Tibial nerve (tissue), 4 donors: Measurements from ENCODE around the gene PARD3B. TPM values are rescaled to one million over a fixed set of nuclear protein-coding genes. Genes with fewer than 3 reads are reported as not detected.

Experiments used
- DNase-seq, 2 donors: peaks; one replicate each; pipeline ENCODE4 v3.0.0-alpha.2; 2019; ENCODE audit warnings: low spot score in 2 of 2
- H3K27ac ChIP-seq, 4 donors: fragments of 200-600 bp; sonication (generic) in 3 of 4; one replicate each; pipeline ENCODE4 v1.5.1; 2017 to 2019; ENCODE audit warnings: mild to moderate bottlenecking in 1 of 4
- H3K27me3 ChIP-seq, 2 donors: fragments of 200-600 bp; sonication (generic) in 1 of 2; one replicate each; pipeline versions ENCODE4 v1.5.1 to v1.6.0; 2017 to 2019
- H3K36me3 ChIP-seq, 3 donors: fragments of 200-600 bp; sonication (generic); one replicate each; pipeline ENCODE4 v1.5.1; 2018 to 2019
- H3K4me1 ChIP-seq, 4 donors: fragments of 200-600 bp; sonication (generic) in 3 of 4; one replicate each; pipeline ENCODE4 v1.5.1; 2017 to 2019
- H3K4me3 ChIP-seq, 4 donors: fragments of 200-600 bp; sonication (generic) in 3 of 4; one replicate each; pipeline ENCODE4 v1.5.1; 2017 to 2019; ENCODE audit warnings: mild to moderate bottlenecking in 1 of 4, moderate library complexity in 1 of 4
- H3K9me3 ChIP-seq, 4 donors: fragments of 200-600 bp; sonication (generic) in 3 of 4; one replicate each; pipeline ENCODE4 v1.5.1; 2017 to 2019
- EP300 ChIP-seq, 2 donors: sonication (generic); formaldehyde crosslinking; IDR thresholded peaks; one replicate each; pipeline ENCODE4 v1.6.1; 2017; ENCODE audit warnings: antibody characterized with exemption in 2 of 2, mild to moderate bottlenecking in 1 of 2
- POLR2A ChIP-seq, 2 donors: fragments of 450-650 bp; IDR thresholded peaks; one replicate each; pipeline ENCODE4 v1.6.1; 2017; ENCODE audit warnings: antibody characterized with exemption in 2 of 2, mild to moderate bottlenecking in 2 of 2, moderate library complexity in 2 of 2
- WGBS, 2 donors: methylation state at CpG; one replicate each; pipeline ENCODE4 v1.1.5; 2018; 5-methylcytosine and 5-hydroxymethylcytosine counted together
- total RNA-seq, 4 donors: library from RNA; depleted of rRNA; stranded (reverse); fragments of >200 nt; gene quantifications; one replicate each; pipeline ENCODE4 v1.1.0, GENCODE V29; 2016
- TF ChIP-seq, protein P1 (sequence below), 5 experiments: fragments of 200-600 bp in 3 of 5; fragments of 450-650 bp in 2 of 5; sonication (generic) in 3 of 5; IDR thresholded peaks; one replicate each; pipeline ENCODE4 v1.5.1; 2016 to 2019; ENCODE audit warnings: antibody characterized with exemption in 5 of 5, mild to moderate bottlenecking in 3 of 5, moderate library complexity in 2 of 5

PARD3B gene
- total RNA-seq, 4 donors from 2014 or later, result 47.4 to 101 (median 64.8) TPM

DNA sequence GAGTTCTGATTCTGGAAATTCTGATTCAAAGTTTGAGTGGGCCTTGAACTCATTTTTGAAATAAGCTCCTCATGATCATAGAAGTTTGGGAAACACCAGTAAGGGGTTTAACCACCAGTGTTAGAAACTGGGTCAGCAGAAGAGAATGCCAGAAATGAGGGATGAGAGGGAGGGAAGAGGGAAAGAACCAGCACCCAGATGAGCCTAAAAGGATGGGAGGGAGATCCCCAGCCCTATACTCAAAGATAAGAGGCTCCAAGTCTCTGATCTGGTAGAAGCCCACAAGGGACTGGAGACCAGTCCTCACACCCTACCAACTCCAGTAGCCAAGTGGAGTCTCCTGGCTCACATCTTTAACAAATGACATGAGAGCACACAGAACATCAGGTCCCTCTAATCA, 832.0 kb downstream of the PARD3B start:
- no peaks in the 10 kb centered on the region for H3K27me3 ChIP-seq
- H3K36me3 ChIP-seq, result no peaks in the 10 kb centered on the region
- TF ChIP-seq, protein P1, sequence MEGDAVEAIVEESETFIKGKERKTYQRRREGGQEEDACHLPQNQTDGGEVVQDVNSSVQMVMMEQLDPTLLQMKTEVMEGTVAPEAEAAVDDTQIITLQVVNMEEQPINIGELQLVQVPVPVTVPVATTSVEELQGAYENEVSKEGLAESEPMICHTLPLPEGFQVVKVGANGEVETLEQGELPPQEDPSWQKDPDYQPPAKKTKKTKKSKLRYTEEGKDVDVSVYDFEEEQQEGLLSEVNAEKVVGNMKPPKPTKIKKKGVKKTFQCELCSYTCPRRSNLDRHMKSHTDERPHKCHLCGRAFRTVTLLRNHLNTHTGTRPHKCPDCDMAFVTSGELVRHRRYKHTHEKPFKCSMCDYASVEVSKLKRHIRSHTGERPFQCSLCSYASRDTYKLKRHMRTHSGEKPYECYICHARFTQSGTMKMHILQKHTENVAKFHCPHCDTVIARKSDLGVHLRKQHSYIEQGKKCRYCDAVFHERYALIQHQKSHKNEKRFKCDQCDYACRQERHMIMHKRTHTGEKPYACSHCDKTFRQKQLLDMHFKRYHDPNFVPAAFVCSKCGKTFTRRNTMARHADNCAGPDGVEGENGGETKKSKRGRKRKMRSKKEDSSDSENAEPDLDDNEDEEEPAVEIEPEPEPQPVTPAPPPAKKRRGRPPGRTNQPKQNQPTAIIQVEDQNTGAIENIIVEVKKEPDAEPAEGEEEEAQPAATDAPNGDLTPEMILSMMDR (IDR thresholded peaks at IDR 0.05), result no peak
- no peak for DNase-seq
- no peak overlapping the region for H3K4me3 ChIP-seq
- no peaks in the 10 kb centered on the region for H3K9me3 ChIP-seq
- H3K27ac ChIP-seq, result no peak overlapping the region
- H3K4me1 ChIP-seq, result peaks cover 0 to 8% (median 0%) of the 10 kb centered on the region in 4 donors

DNA sequence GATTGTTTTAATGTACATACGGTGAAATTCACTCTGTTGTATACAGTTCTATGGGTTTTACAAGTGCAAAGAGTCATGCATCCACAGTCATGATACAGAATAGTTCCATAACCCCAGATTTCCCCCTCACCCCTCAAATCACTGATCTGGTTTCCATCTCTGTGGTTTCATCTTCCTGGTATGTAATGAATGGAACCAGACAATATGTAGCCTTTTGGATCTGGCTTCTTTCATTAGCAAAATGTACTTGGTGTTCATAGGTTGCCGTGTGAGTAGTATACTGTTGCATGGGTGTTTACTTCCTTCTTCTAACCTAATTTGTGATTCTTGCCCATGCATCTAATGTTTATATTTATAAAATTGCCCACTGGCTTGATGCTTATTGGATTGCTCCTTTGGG, 838.3 kb downstream of the PARD3B start:
- H3K36me3 ChIP-seq, result no peaks in the 10 kb centered on the region
- H3K27ac ChIP-seq, result no peak overlapping the region
- H3K27me3 ChIP-seq, result no peaks in the 10 kb centered on the region
- H3K4me1 ChIP-seq, result peaks cover 0 to 28% (median 0%) of the 10 kb centered on the region in 4 donors
- H3K4me3 ChIP-seq, result no peak overlapping the region
- WGBS, 2 donors, result 97 to 98% methylated on average over 2 of the region's 2 CpGs
- no peak for DNase-seq
- TF ChIP-seq, protein P1 (IDR thresholded peaks at IDR 0.05), result no peak
- TF ChIP-seq EP300 (IDR thresholded peaks at IDR 0.05), result no peak
- TF ChIP-seq POLR2A (IDR thresholded peaks at IDR 0.05), result no peak
- H3K9me3 ChIP-seq, result no peaks in the 10 kb centered on the region

DNA sequence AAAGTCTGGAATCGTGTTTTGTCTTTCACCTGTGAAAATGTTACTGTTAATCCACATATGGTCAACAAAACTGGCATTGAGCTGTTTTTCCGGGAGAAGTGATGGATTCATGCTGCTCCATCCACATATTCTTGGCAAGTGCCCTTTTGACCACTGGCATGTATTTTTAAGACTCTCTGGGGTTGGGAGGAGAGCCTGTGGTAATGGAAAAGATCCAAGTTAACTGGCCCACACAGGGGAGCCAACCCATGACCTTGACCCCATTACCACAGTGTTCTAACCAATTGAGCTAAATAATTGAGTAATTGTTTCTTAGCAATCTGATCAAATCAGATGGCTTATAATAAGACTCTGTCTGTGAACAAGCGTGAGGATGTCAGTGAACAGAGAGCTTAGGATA, 840.8 kb downstream of the PARD3B start:
- no peak overlapping the region for H3K4me3 ChIP-seq
- TF ChIP-seq POLR2A (IDR thresholded peaks at IDR 0.05), result no peak
- TF ChIP-seq EP300 (IDR thresholded peaks at IDR 0.05), result no peak
- TF ChIP-seq, protein P1 (IDR thresholded peaks at IDR 0.05), result no peak
- H3K4me1 ChIP-seq, result peaks cover 0 to 28% (median 0%) of the 10 kb centered on the region in 4 donors
- WGBS, 2 donors, result 28 to 34% methylated on average over 3 of the region's 3 CpGs
- H3K27me3 ChIP-seq, result no peaks in the 10 kb centered on the region
- no peak for DNase-seq
- H3K27ac ChIP-seq, result no peak overlapping the region
- no peaks in the 10 kb centered on the region for H3K36me3 ChIP-seq
- H3K9me3 ChIP-seq, result no peaks in the 10 kb centered on the region

DNA sequence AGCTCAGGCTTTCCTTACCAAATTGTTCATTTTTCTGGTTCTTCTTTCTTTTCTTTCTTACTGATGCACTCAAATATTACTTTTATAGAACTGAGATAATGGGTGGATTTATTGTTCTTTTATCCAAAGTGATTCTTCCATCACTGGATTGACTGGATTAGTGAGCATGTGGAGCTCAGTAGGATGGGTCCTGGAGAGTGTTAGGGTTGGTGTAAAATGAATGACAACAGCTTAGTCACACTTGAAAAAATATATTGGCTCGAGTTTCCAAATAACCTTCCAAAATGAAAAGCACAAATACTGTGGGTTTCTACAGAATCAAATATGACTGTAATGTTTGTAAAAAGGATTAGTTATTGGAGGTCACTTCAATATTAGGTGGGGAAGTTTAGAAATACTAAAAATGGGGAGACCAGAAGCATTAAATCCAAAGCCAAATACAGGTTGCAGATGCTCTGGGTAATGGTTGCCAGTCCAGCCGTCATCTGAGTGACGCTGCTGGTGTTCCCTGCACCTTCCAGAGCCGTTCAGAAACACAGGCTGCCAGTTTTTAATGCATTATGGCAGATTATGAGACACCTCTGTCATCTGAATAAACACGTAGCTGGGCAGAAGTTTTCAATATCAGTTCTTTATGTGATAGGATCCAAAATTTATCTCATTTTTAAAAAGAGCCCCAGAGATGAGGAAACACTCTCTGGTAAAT, 842.2 kb downstream of the PARD3B start:
- Histone ChIP-seq H3K27me3 (no peaks in the 10 kb centered on the region), H3K4me3 (no peak overlapping the region), H3K9me3 (no peaks in the 10 kb centered on the region), H3K27ac (no peak overlapping the region), H3K36me3 (no peaks in the 10 kb centered on the region), H3K4me1 (peaks cover 0 to 28% (median 0%) of the 10 kb centered on the region in 4 donors)
- DNase-seq, result no peak
- TF ChIP-seq EP300 (IDR thresholded peaks at IDR 0.05), result no peak
- WGBS, 2 donors, result 84 to 94% methylated on average over 5 of the region's 5 CpGs

DNA sequence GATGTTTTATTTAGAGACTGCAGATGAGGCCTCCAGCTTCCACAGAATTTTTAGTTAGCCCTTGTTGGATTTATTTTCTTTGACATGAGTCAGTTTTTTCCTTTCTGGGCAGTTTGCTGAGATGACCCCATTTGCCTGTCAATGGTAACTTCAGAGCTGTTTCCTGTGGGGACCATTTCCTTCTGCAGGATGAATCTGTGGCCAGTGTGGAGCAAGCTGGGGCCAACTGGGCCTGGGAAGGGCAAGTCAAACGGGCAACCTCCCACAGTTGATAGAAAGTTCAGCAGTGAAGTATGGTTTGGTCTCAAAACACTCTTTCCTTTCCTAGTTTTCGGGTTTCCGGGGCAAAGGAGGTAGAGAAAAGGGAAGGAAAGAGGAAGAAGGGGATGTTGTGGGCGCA, 845.6 kb downstream of the PARD3B start:
- no peaks in the 10 kb centered on the region for H3K36me3 ChIP-seq
- H3K9me3 ChIP-seq, result no peaks in the 10 kb centered on the region
- no peak overlapping the region for H3K4me3 ChIP-seq
- H3K4me1 ChIP-seq, result peaks cover 0 to 15% (median 0%) of the 10 kb centered on the region in 4 donors
- DNase-seq, result no peak
- H3K27ac ChIP-seq, result no peak overlapping the region
- 80 to 86% methylated on average over 4 of the region's 4 CpGs for WGBS, 2 donors
- TF ChIP-seq, protein P1 (IDR thresholded peaks at IDR 0.05), result no peak
- TF ChIP-seq POLR2A (IDR thresholded peaks at IDR 0.05) (no peak), EP300 (IDR thresholded peaks at IDR 0.05) (no peak)
- H3K27me3 ChIP-seq, result no peaks in the 10 kb centered on the region
